H1 (cell line): ENCODE results near the gene NR4A1. TPM values are rescaled to one million over a fixed set of nuclear protein-coding genes. Genes with fewer than 3 reads are reported as not detected.

Experiments used
- CTCF ChIA-PET: fragments of 300-600 bp; sonication (Branson Sonifier 250); formaldehyde crosslinking; loops from one replicate; lab custom pipeline; 2021; ENCODE audit not compliant: partially characterized antibody; lab: Charles Lee
- POLR2A ChIA-PET: fragments of 300-600 bp; sonication (Branson Sonifier 250); formaldehyde crosslinking; loops from one replicate; lab custom pipeline; 2021; ENCODE audit warnings: inconsistent platforms; ENCODE audit not compliant: partially characterized antibody; lab: Charles Lee
- DNase-seq, 2 experiments: peaks; one replicate each; pipeline versions ENCODE4 v3.0.0 to v3.0.0-alpha.2; 2010 to 2022; ENCODE audit warnings: low spot score in 2 of 2, low read depth in 1 of 2, mixed read lengths in 1 of 2
- FAIRE-seq: peaks from 2 replicates; lab custom pipeline; 2011; peaks lifted over from hg19 to GRCh38; lab: Jason Lieb, UNC
- H2AFZ ChIP-seq: 2 replicates; pipeline ENCODE4 v1.8.1; 2012; ENCODE audit warnings: low read length, inconsistent platforms
- H2AK5ac ChIP-seq: 2 replicates; pipeline ENCODE4 v1.6.1; 2013; ENCODE audit warnings: low read depth, low read length
- H2BK120ac ChIP-seq: replicated peaks from 2 replicates; pipeline ENCODE3; 2013; ENCODE audit warnings: low read depth, low read length, inconsistent platforms
- H2BK12ac ChIP-seq: 2 replicates; pipeline ENCODE4 v1.6.1; 2013; ENCODE audit warnings: low read depth, low read length
- H2BK15ac ChIP-seq: 2 replicates; pipeline ENCODE4 v1.6.1; 2013; ENCODE audit warnings: low read length
- H2BK20ac ChIP-seq: 2 replicates; pipeline ENCODE4 v1.6.1; 2013; ENCODE audit warnings: low read length
- H2BK5ac ChIP-seq: 2 replicates; pipeline ENCODE4 v1.6.1; 2013; ENCODE audit warnings: low read depth, low read length
- H3K14ac ChIP-seq: 2 replicates; pipeline ENCODE4 v1.6.1; 2013; ENCODE audit warnings: inconsistent platforms; ENCODE audit not compliant: insufficient read length
- H3K18ac ChIP-seq: 2 replicates; pipeline ENCODE4 v1.6.1; 2013; ENCODE audit warnings: low read length; ENCODE audit errors: extremely low read depth
- H3K23ac ChIP-seq: 2 replicates; pipeline ENCODE4 v1.6.1; 2013; ENCODE audit warnings: inconsistent platforms; ENCODE audit not compliant: insufficient read length
- H3K23me2 ChIP-seq: 2 replicates; pipeline ENCODE4 v1.6.1; 2013; ENCODE audit warnings: low read depth, low read length
- H3K27ac ChIP-seq: 2 replicates; pipeline ENCODE4 v1.6.1; 2011; ENCODE audit warnings: low read depth, low read length, inconsistent platforms
- H3K27me3 ChIP-seq, 4 experiments: replicated peaks in 1 of 4; 1 replicate in 1 of 4; 2 replicates in 3 of 4; pipeline versions ENCODE4 v1.6.1 to v1.8.1; 2011 to 2013; ENCODE audit warnings: low read length in 3 of 4, mild to moderate bottlenecking in 3 of 4, inconsistent platforms in 2 of 4, mixed read lengths in 2 of 4, moderate library complexity in 1 of 4; ENCODE audit not compliant: control insufficient read depth in 3 of 4, insufficient read depth in 3 of 4; ENCODE audit errors: extremely low read depth in 1 of 4
- H3K36me3 ChIP-seq, 4 experiments: 2 replicates each; pipeline versions ENCODE4 v1.6.1 to v1.8.1; 2011 to 2013; ENCODE audit warnings: mild to moderate bottlenecking in 4 of 4, low read length in 3 of 4, moderate library complexity in 2 of 4, control low read depth in 1 of 4, inconsistent platforms in 1 of 4; ENCODE audit not compliant: insufficient read depth in 4 of 4, control insufficient read depth in 2 of 4
- H3K4ac ChIP-seq: replicated peaks from 2 replicates; pipeline ENCODE3; 2013; ENCODE audit warnings: low read length, low read depth, mixed read lengths, inconsistent platforms; ENCODE audit not compliant: insufficient read length
- H3K4me1 ChIP-seq, 4 experiments: replicated peaks in 1 of 4; 1 replicate in 1 of 4; 2 replicates in 3 of 4; pipeline versions ENCODE4 v1.6.1 to v1.8.1; 2011 to 2013; ENCODE audit warnings: low read length in 3 of 4, inconsistent platforms in 2 of 4, mixed read lengths in 1 of 4; ENCODE audit not compliant: insufficient read depth in 4 of 4, control insufficient read depth in 3 of 4
- H3K4me2 ChIP-seq, 2 experiments: 2 replicates each; pipeline versions ENCODE4 v1.6.1 to v1.8.1; 2011 to 2013; ENCODE audit warnings: low read depth in 2 of 2, low read length in 2 of 2, control low read depth in 1 of 2, inconsistent platforms in 1 of 2, mild to moderate bottlenecking in 1 of 2; ENCODE audit not compliant: insufficient read depth in 1 of 2
- H3K4me3 ChIP-seq, 4 experiments: fragments of 200-600, 300-600 bp in 1 of 4; sonication (generic), shearing (Covaris generic), sonication (Bioruptor Twin) in 1 of 4; 2 replicates each; pipeline versions ENCODE4 v1.5.1 to v1.8.1; 2011 to 2016; ENCODE audit warnings: low read length in 4 of 4, low read depth in 3 of 4, control low read depth in 2 of 4, inconsistent platforms in 2 of 4, mild to moderate bottlenecking in 2 of 4, mixed read lengths in 1 of 4, moderate library complexity in 1 of 4; ENCODE audit not compliant: insufficient read depth in 2 of 4; ENCODE audit errors: extremely low read depth in 1 of 4
- H3K56ac ChIP-seq: replicated peaks from 2 replicates; pipeline ENCODE3; 2013; ENCODE audit warnings: low read depth, mild to moderate bottlenecking, mixed read lengths, low read length, inconsistent platforms; ENCODE audit not compliant: insufficient read length
- H3K79me1 ChIP-seq: 2 replicates; pipeline ENCODE4 v1.6.1; 2013; ENCODE audit warnings: low read depth, low read length, control low read depth
- H3K79me2 ChIP-seq, 2 experiments: 2 replicates each; pipeline versions ENCODE4 v1.6.1 to v1.8.1; 2012 to 2013; ENCODE audit warnings: low read length in 2 of 2, mild to moderate bottlenecking in 2 of 2, inconsistent platforms in 1 of 2; ENCODE audit not compliant: insufficient read depth in 2 of 2, control insufficient read depth in 1 of 2
- H3K9ac ChIP-seq, 4 experiments: replicated peaks in 1 of 4; 1 replicate in 1 of 4; 2 replicates in 3 of 4; pipeline versions ENCODE4 v1.6.1 to v1.8.1; 2011 to 2013; ENCODE audit warnings: low read depth in 3 of 4, low read length in 3 of 4, control low read depth in 2 of 4, mild to moderate bottlenecking in 2 of 4, moderate library complexity in 2 of 4, inconsistent platforms in 1 of 4; ENCODE audit errors: extremely low read depth in 1 of 4
- H3K9me3 ChIP-seq, 2 experiments: 2 replicates each; pipeline versions ENCODE4 v1.6.1 to v1.8.1; 2012 to 2013; ENCODE audit warnings: mild to moderate bottlenecking in 2 of 2, moderate library complexity in 2 of 2, control low read depth in 1 of 2, inconsistent platforms in 1 of 2, low read depth in 1 of 2, low read length in 1 of 2, mixed read lengths in 1 of 2; ENCODE audit not compliant: insufficient read depth in 2 of 2
- H4K20me1 ChIP-seq, 2 experiments: replicated peaks in 1 of 2; 2 replicates each; pipeline versions ENCODE3 to v1.8.1; 2011 to 2013; ENCODE audit warnings: inconsistent platforms in 2 of 2, low read length in 2 of 2, mild to moderate bottlenecking in 1 of 2; ENCODE audit not compliant: insufficient read depth in 2 of 2, control insufficient read depth in 1 of 2
- H4K5ac ChIP-seq: 2 replicates; pipeline ENCODE4 v1.6.1; 2013; ENCODE audit warnings: low read length, low read depth, mixed read lengths, inconsistent platforms; ENCODE audit not compliant: insufficient read length
- H4K8ac ChIP-seq: 2 replicates; pipeline ENCODE4 v1.8.0; 2013; ENCODE audit warnings: mild to moderate bottlenecking, moderate library complexity, low read length, inconsistent platforms; ENCODE audit not compliant: insufficient read depth; ENCODE audit errors: extremely low read depth
- H4K91ac ChIP-seq: replicated peaks from 2 replicates; pipeline ENCODE3; 2013; ENCODE audit warnings: low read length, mixed read lengths, inconsistent platforms; ENCODE audit not compliant: insufficient read length
- ASH2L ChIP-seq: fragments of 200-600, 300-600 bp; sonication (generic); IDR thresholded peaks from one replicate; pipeline ENCODE4 v1.7.1; 2017; ENCODE audit warnings: low read length
- CREB1 ChIP-seq: IDR thresholded peaks from 2 replicates; pipeline ENCODE4 v1.6.1; 2012; ENCODE audit warnings: inconsistent platforms
- FOSL1 ChIP-seq: IDR thresholded peaks from 2 replicates; pipeline ENCODE4 v1.6.1; 2011; ENCODE audit warnings: mild to moderate bottlenecking, low read depth, low read length, moderate library complexity; ENCODE audit not compliant: insufficient read depth
- GTF2F1 ChIP-seq: IDR thresholded peaks from 2 replicates; pipeline ENCODE4 v1.6.1; 2012; ENCODE audit warnings: low read depth, low read length, improper control_type of control experiment, borderline replicate concordance
- JUN ChIP-seq: IDR thresholded peaks from 2 replicates; pipeline ENCODE4 v1.6.1; 2011; ENCODE audit warnings: low read depth, mild to moderate bottlenecking, improper control_type of control experiment, low read length
- NANOG ChIP-seq: IDR thresholded peaks from 2 replicates; pipeline ENCODE4 v1.6.1; 2011; ENCODE audit warnings: low read length, low read depth, mild to moderate bottlenecking, inconsistent platforms; ENCODE audit not compliant: insufficient read depth, poor library complexity, severe bottlenecking
- RFX5 ChIP-seq: IDR thresholded peaks from 2 replicates; pipeline ENCODE4 v1.6.1; 2011; ENCODE audit warnings: low read depth, low read length, improper control_type of control experiment, borderline replicate concordance
- TBP ChIP-seq: IDR thresholded peaks from 2 replicates; pipeline ENCODE4 v1.6.1; 2011; ENCODE audit warnings: low read depth, low read length, improper control_type of control experiment
- USF2 ChIP-seq: IDR thresholded peaks from 2 replicates; pipeline ENCODE4 v1.6.1; 2011; ENCODE audit warnings: low read length, improper control_type of control experiment
- ZNF274 ChIP-seq: IDR thresholded peaks from 2 replicates; pipeline ENCODE4 v1.7.0; 2012; ENCODE audit warnings: low read length, borderline replicate concordance; ENCODE audit errors: extremely low read depth
- WGBS, 2 experiments: shearing (Covaris generic) in 1 of 2; methylation state at CpG; one replicate each; pipeline versions ENCODE4 v1.1.6 to v1.1.7; 2013 to 2015; ENCODE audit warnings: low lambda C conversion rate in 2 of 2, mixed read lengths in 2 of 2, inconsistent platforms in 1 of 2, low coverage in 1 of 2, missing lambda C conversion rate in 1 of 2; ENCODE audit not compliant: insufficient replicate concordance in 2 of 2, insufficient coverage in 1 of 2, insufficient read length in 1 of 2; ENCODE audit errors: extremely low coverage in 1 of 2, missing lambda C conversion rate in 1 of 2; 5-methylcytosine and 5-hydroxymethylcytosine counted together
- polyA plus RNA-seq, 7 experiments: library from polyadenylated mRNA; depleted of rRNA in 3 of 7; stranded (reverse) in 5 of 7; unstranded in 2 of 7; fragments of >200 nt in 5 of 7; fragments of 200-250 nt in 2 of 7; gene quantifications; 1 replicate in 5 of 7; 2 replicates in 1 of 7; 4 replicates in 1 of 7; pipeline versions ENCODE4 v1.2.1 to v1.2.3, GENCODE V29; 2011 to 2013; ENCODE audit warnings: missing spikeins in 2 of 7, mixed read lengths in 2 of 7
- total RNA-seq: library from RNA; stranded (reverse); fragmentation: NEBNext Ultra II Directional; extraction: Animal tissue kit (Norgen Biotek cat#: 25700); gene quantifications from 2 replicates; pipeline ENCODE4 v1.2.1, GENCODE V29; 2021

The NR4A1 gene
- total and polyA plus RNA-seq, 2 of the 8 experiments (the other 6 are each of a cell fraction or from before 2014, with no cell fraction given), result 18.7 to 23.3 TPM

- Histone ChIP-seq H4K20me1 (no peaks in the 10 kb centered on the region), H2BK5ac (peak overlapping the region; percentile 44), H2BK20ac (no peak overlapping the region), H3K9ac (peak overlapping the region in 3 of 4 experiments; percentile 54 to 59 (median 56); a peak in 6 of 7 replicates), H3K18ac (0 out of 2 replicates have a peak overlapping the region, but pooled peaks have one; percentile 73), H3K79me1 (no peaks in the 10 kb centered on the region), H3K27me3 (peaks cover 2 to 32% (median 22%) of the 10 kb centered on the region in 4 experiments; a peak in 6 of 7 replicates), H4K91ac (no peak overlapping the region), H3K79me2 (no peaks in the 10 kb centered on the region; a peak in 1 of 4 replicates), H3K4me1 (peaks cover 9 to 13% (median 11%) of the 10 kb centered on the region in 4 experiments), H2AFZ (0 out of 2 replicates have a peak overlapping the region, but pooled peaks have one; percentile 64), H2BK120ac (peak overlapping the region; percentile 66), H3K4me3 (peak overlapping the region; percentile 23 to 60 (median 38); a peak in 7 of 8 replicates), H3K36me3 (no peaks in the 10 kb centered on the region), H4K5ac (peak overlapping the region; percentile 38), H3K23ac (no peak overlapping the region), H3K4ac (no peak overlapping the region), H4K8ac (peak overlapping the region; percentile 88; the same call in 1 of the 2 replicates), H2BK15ac (no peak overlapping the region), H2BK12ac (peak overlapping the region; percentile 77; the same call in 1 of the 2 replicates), H3K23me2 (peaks cover 2% of the 10 kb centered on the region; the same call in 1 of the 2 replicates), H3K27ac (peak overlapping the region; percentile 39; the same call in 1 of the 2 replicates), H2AK5ac (no peak overlapping the region; the same call in 1 of the 2 replicates), H3K14ac (no peak overlapping the region), H3K9me3 (no peaks in the 10 kb centered on the region), H3K56ac (peak overlapping the region; percentile 49), H3K4me2 (peak overlapping the region; percentile 66 to 80)
- DNase-seq (peak; percentile 87 to 90), FAIRE-seq (peak; percentile 78)
- POLR2A ChIA-PET, result interaction anchor here (0.6 to 13.1 kb wide), 16 partner anchors 6 to 97 kb away, joined by 3 to 82 read pairs (median 4); partner anchors contain the start of genes ATG101, NR4A1, SMIM41 and TAMALIN
- CTCF ChIA-PET, result interaction anchor here (1.3 to 22.7 kb wide), 9 partner anchors 9 to 89 kb away, joined by 4 to 1249 read pairs (median 40); partner anchors contain the start of genes ATG101, NR4A1, SMIM41 and TAMALIN
- 3% methylated on average over 40 of the region's 48 CpGs; no CpG with 5 or more reads in 1 of the 2 experiments for WGBS, 2 experiments
- TF ChIP-seq GTF2F1, result no peak
- peak; percentile 88 for TF ChIP-seq CREB1
- TF ChIP-seq RFX5, result no peak
- peak; percentile 79 for TF ChIP-seq JUN
- TF ChIP-seq ASH2L, result peak; percentile 62
- no peak for TF ChIP-seq ZNF274
- TF ChIP-seq FOSL1, result no peak
- peak; percentile 52 for TF ChIP-seq TBP
- TF ChIP-seq USF2, result no peak
- TF ChIP-seq NANOG, result no peak
Observed at GRCh38 chr12:52032804-52033445, 18.3 kb upstream of the NR4A1 start.
